Measurements from ENCODE around the gene ARHGAP22. TPM values are rescaled to one million over a fixed set of nuclear protein-coding genes. Genes with fewer than 3 reads are reported as not detected.
A peak's percentile ranks its signal among the peaks of the same experiment; 100 is the strongest.

Gene ARHGAP22
- total and polyA plus RNA-seq, 2 of the 4 experiments (the other 2 are of a cell fraction): 28.3 to 30.2 TPM

DNA sequence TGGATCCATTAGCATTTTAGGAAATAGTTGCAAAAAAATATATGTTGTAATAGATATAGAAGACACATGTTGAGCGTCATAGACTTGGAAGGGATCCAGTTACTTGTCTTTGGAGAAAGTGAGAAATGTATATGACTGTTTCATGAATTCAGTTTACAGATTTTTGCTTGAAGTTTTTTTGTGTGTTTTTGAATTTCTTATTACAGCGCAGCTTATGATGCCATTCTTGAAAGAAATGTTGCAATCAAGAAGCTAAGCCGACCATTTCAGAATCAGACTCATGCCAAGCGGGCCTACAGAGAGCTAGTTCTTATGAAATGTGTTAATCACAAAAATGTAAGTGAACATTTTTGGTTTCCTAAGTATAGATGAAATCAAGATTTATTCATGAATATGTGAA lies 200.2 kb downstream of the ARHGAP22 start:
- H4K5ac ChIP-seq (ENCODE audit: low read depth, low read length): no peak overlapping the region; the same call in 1 of the 2 replicates
- BruUV-seq (replicated peaks): no TSS peak
- dilution Hi-C loops (cut with HindIII; ENCODE audit: low sequenced_read_pairs, unreplicated experiment) (no loop called here), intact Hi-C loops (cut with micrococcal nuclease) (no loop called here), in situ Hi-C loops (cut with MboI; ENCODE audit: low sequenced_read_pairs) (no loop called here)
- no peak overlapping the region for H3K4me3 ChIP-seq (ENCODE audit: insufficient read depth, low read depth, low read length)
- H3K27ac ChIP-seq (ENCODE audit: insufficient read depth, low read length): peak overlapping the region; percentile 78
- H3K18ac ChIP-seq (ENCODE audit: low read depth, low read length): no peak overlapping the region
- H4K20me1 ChIP-seq (ENCODE audit: insufficient read depth, low read length): peaks cover 11% of the 10 kb centered on the region; the same call in 1 of the 2 replicates
- CTCF ChIA-PET: no interaction called here
- H2AFZ ChIP-seq (replicated peaks; ENCODE audit: low read length, poor library complexity): no peak overlapping the region
- peak overlapping the region; percentile 79; the same call in 1 of the 2 replicates for H2BK20ac ChIP-seq (ENCODE audit: low read depth, low read length)
- no peaks in the 10 kb centered on the region for H3K9me3 ChIP-seq (ENCODE audit: control insufficient read depth, insufficient read depth, low read length)
- H3K36me3 ChIP-seq (ENCODE audit: control insufficient read depth, insufficient read depth, low read length): no peaks in the 10 kb centered on the region
- H2BK5ac ChIP-seq (ENCODE audit: low read depth, low read length, poor library complexity, severe bottlenecking): peak overlapping the region; percentile 55
- H3K23ac ChIP-seq (ENCODE audit: low read depth, low read length): no peak overlapping the region
- H3K4me2 ChIP-seq (ENCODE audit: low read depth, low read length): no peak overlapping the region
- no peak overlapping the region for H3K56ac ChIP-seq (ENCODE audit: extremely low read depth, insufficient read depth, low read length)
- ATAC-seq (ENCODE audit: low read depth) (no peak), DNase-seq (peak; percentile 67)
- H3K27me3 ChIP-seq (ENCODE audit: control insufficient read depth, insufficient read depth, low read length): no peaks in the 10 kb centered on the region
- H3K4ac ChIP-seq (ENCODE audit: low read depth, low read length): peak overlapping the region; percentile 34; the same call in 1 of the 2 replicates
- POLR2A ChIA-PET (ENCODE audit: unreplicated experiment): no interaction called here
- H3K9ac ChIP-seq (ENCODE audit: low read depth, low read length): no peak overlapping the region
- 0 out of 2 replicates have a peak overlapping the region, but pooled peaks have one; percentile 84 for H2AK5ac ChIP-seq (ENCODE audit: low read depth, low read length)
- peak overlapping the region; percentile 31 to 63; a peak in 2 of 4 replicates for H4K8ac ChIP-seq (ENCODE audit: low read depth in 2 of 2, low read length in 2 of 2)
- H3K4me1 ChIP-seq (ENCODE audit: control insufficient read depth, insufficient read depth, low read length): peaks cover 9% of the 10 kb centered on the region
- no peak overlapping the region for H2BK120ac ChIP-seq (ENCODE audit: low read depth, low read length)
- peaks cover 14% of the 10 kb centered on the region for H3K9me1 ChIP-seq (ENCODE audit: insufficient read depth, low read length)
- peaks cover 8 to 35% of the 10 kb centered on the region in 2 experiments; a peak in 3 of 4 replicates for H3K79me1 ChIP-seq (ENCODE audit: low read depth in 1 of 2, low read length in 2 of 2)
- H2BK15ac ChIP-seq (ENCODE audit: low read depth, low read length): peak overlapping the region; percentile 37; the same call in 1 of the 3 replicates
- TF ChIP-seq CHD1 (IDR thresholded peaks at IDR 0.05; ENCODE audit: low read depth, low read length): no peak
- peak; percentile 95 for TF ChIP-seq CEBPB (IDR thresholded peaks at IDR 0.05; ENCODE audit: low read depth, low read length)
- no peak for TF ChIP-seq MAZ (IDR thresholded peaks at IDR 0.05; ENCODE audit: borderline replicate concordance, low read depth, low read length)
- no peak for TF ChIP-seq BHLHE40 (IDR thresholded peaks at IDR 0.05; ENCODE audit: low read depth, low read length)
- no peak for TF ChIP-seq RAD21 (IDR thresholded peaks at IDR 0.05; ENCODE audit: low read length)
- no peak overlapping the region for H4K91ac ChIP-seq (ENCODE audit: insufficient read depth, low read depth, low read length)
- 40% methylated on average over 1 of the region's 4 CpGs; no CpG with 5 or more reads in 1 of the 2 experiments for WGBS, 2 experiments (ENCODE audit: extremely low coverage in 2 of 2, insufficient read length in 1 of 2)
- H3K14ac ChIP-seq (replicated peaks; ENCODE audit: low read depth, low read length): no peak overlapping the region
- H2AK9ac ChIP-seq (replicated peaks; ENCODE audit: low read depth, low read length, poor library complexity): no peak overlapping the region

Data from IMR-90 (cell line).